HCT116 (cell line): Measurements from ENCODE around the gene FOXL2. TPM values are rescaled to one million over a fixed set of nuclear protein-coding genes. Genes with fewer than 3 reads are reported as not detected.

ENCODE experiments used
- ATAC-seq: fragments of 200-7000 bp; cut with Tn5 transposase; 2 replicates; pipeline ENCODE4 v1.9.1; 2020; ENCODE audit warnings: mild to moderate bottlenecking, moderate library complexity
- BruUV-seq: library from RNA; stranded (reverse); fragments of 400-500 nt; replicated peaks from 2 replicates; lab custom pipeline; 2021; lab: Mats Ljungman, UMichigan
- CTCF ChIA-PET: fragments of 300-600 bp; sonication (Branson Sonifier 250); formaldehyde crosslinking; loops from one replicate; lab custom pipeline; 2021; ENCODE audit warnings: antibody characterized with exemption; lab: Charles Lee
- POLR2A ChIA-PET: fragments of 300-600, 350-600 bp; sonication (Branson Sonifier 250); formaldehyde crosslinking; loops from one replicate; lab custom pipeline; 2021; ENCODE audit warnings: antibody characterized with exemption; lab: Charles Lee
- RAD21 ChIA-PET, 2 experiments: fragments of 300-600 bp; sonication (Branson Sonifier 250); formaldehyde crosslinking; loops; one replicate each; lab custom pipeline; 2023; ENCODE audit warnings: low total read pairs in 2 of 2; ENCODE audit not compliant: uncharacterized antibody in 2 of 2, unreplicated experiment in 2 of 2, low non-redundant PET in 1 of 2; lab: Charles Lee
- DNase-seq: peaks from one replicate; pipeline ENCODE4 v3.0.0-alpha.2; 2010; ENCODE audit warnings: low read depth, low spot score
- H2AFZ ChIP-seq: fragments of 200-600 bp; shearing (Covaris generic), sonication (generic); 2 replicates; pipeline ENCODE4 v1.6.1; 2017; ENCODE audit warnings: low read depth, mixed run types, mixed read lengths, antibody characterized with exemption, low read length; ENCODE audit not compliant: poor library complexity, severe bottlenecking
- H3K27ac ChIP-seq: 2 replicates; pipeline ENCODE4 v1.5.1; 2012; ENCODE audit warnings: low read depth, low read length
- H3K27me3 ChIP-seq: fragments of 200-600 bp; sonication (generic); 2 replicates; pipeline ENCODE4 v1.6.1; 2016; ENCODE audit warnings: mixed run types, low read length, mixed read lengths; ENCODE audit not compliant: insufficient read depth
- H3K36me3 ChIP-seq, 2 experiments: fragments of 200-500 bp in 1 of 2; fragments of 200-600 bp in 1 of 2; sonication (Bioruptor generic) in 1 of 2; sonication (generic) in 1 of 2; 2 replicates each; pipeline versions ENCODE4 v1.5.1 to v1.6.1; 2014 to 2016; ENCODE audit warnings: low read length in 2 of 2, inconsistent platforms in 1 of 2, mixed read lengths in 1 of 2, mixed run types in 1 of 2; ENCODE audit not compliant: insufficient read depth in 2 of 2, control insufficient read depth in 1 of 2
- H3K4me1 ChIP-seq, 2 experiments: fragments of 200-600 bp in 1 of 2; sonication (generic) in 1 of 2; 2 replicates each; pipeline versions ENCODE4 v1.5.1 to v1.6.1; 2012 to 2017; ENCODE audit warnings: low read length in 2 of 2, inconsistent platforms in 1 of 2, mild to moderate bottlenecking in 1 of 2, mixed read lengths in 1 of 2, mixed run types in 1 of 2, moderate library complexity in 1 of 2; ENCODE audit not compliant: insufficient read depth in 2 of 2, control insufficient read depth in 1 of 2
- H3K4me2 ChIP-seq: fragments of 200-600 bp; sonication (generic); 2 replicates; pipeline ENCODE4 v1.6.1; 2017; ENCODE audit warnings: mixed run types, low read length, mixed read lengths
- H3K4me3 ChIP-seq, 2 experiments: fragments of 200-600 bp in 1 of 2; sonication (generic) in 1 of 2; replicated peaks in 1 of 2; 2 replicates each; pipeline ENCODE4 v1.5.1; 2011 to 2016; ENCODE audit warnings: low read length in 2 of 2, control low read depth in 1 of 2, low read depth in 1 of 2, mild to moderate bottlenecking in 1 of 2, mixed read lengths in 1 of 2, mixed run types in 1 of 2
- H3K79me2 ChIP-seq: fragments of 200-600 bp; sonication (generic); 2 replicates; pipeline ENCODE4 v1.6.1; 2017; ENCODE audit warnings: mild to moderate bottlenecking, mixed run types, low read length, moderate library complexity, mixed read lengths; ENCODE audit not compliant: insufficient read depth
- H3K9ac ChIP-seq: fragments of 200-600 bp; sonication (generic); 2 replicates; pipeline ENCODE4 v1.6.1; 2016; ENCODE audit warnings: low read length, mixed read lengths
- H3K9me2 ChIP-seq: fragments of 200-600 bp; sonication (generic), shearing (Covaris generic); 2 replicates; pipeline ENCODE4 v1.6.1; 2017; ENCODE audit warnings: mixed run types, mild to moderate bottlenecking, moderate library complexity; ENCODE audit not compliant: insufficient read depth
- H3K9me3 ChIP-seq, 2 experiments: fragments of 200-500 bp in 1 of 2; fragments of 200-600 bp in 1 of 2; sonication (Bioruptor generic) in 1 of 2; sonication (generic) in 1 of 2; 2 replicates each; pipeline ENCODE4 v1.6.1; 2014 to 2017; ENCODE audit warnings: low read length in 2 of 2, mixed read lengths in 2 of 2, inconsistent platforms in 1 of 2, low read depth in 1 of 2, mild to moderate bottlenecking in 1 of 2, mixed run types in 1 of 2, moderate library complexity in 1 of 2; ENCODE audit not compliant: control insufficient read depth in 1 of 2, insufficient read depth in 1 of 2
- H4K20me1 ChIP-seq: fragments of 200-600 bp; sonication (generic), shearing (Covaris generic); 2 replicates; pipeline ENCODE4 v1.6.1; 2017; ENCODE audit warnings: mixed run types, mild to moderate bottlenecking, moderate library complexity; ENCODE audit not compliant: insufficient read depth
- FOSL1 ChIP-seq: IDR thresholded peaks from 2 replicates; pipeline ENCODE4 v1.6.1; 2012; ENCODE audit warnings: low read depth
- POLR2A ChIP-seq: IDR thresholded peaks from 2 replicates; pipeline ENCODE4 v1.7.0; 2011; ENCODE audit warnings: borderline replicate concordance; ENCODE audit not compliant: insufficient read depth, insufficient read length; ENCODE audit errors: extremely low read depth
- POLR2AphosphoS5 ChIP-seq: IDR thresholded peaks from 2 replicates; pipeline ENCODE4 v1.6.1; 2011; ENCODE audit warnings: mild to moderate bottlenecking, low read depth, low read length, moderate library complexity
- RAD21 ChIP-seq: IDR thresholded peaks from 2 replicates; pipeline ENCODE4 v1.6.1; 2012; ENCODE audit warnings: low read depth, mild to moderate bottlenecking
- SRF ChIP-seq: IDR thresholded peaks from 2 replicates; pipeline ENCODE4 v1.6.1; 2012; ENCODE audit warnings: low read depth
- YY1 ChIP-seq: IDR thresholded peaks from 2 replicates; pipeline ENCODE4 v1.6.1; 2011; ENCODE audit warnings: low read length, low read depth, moderate library complexity, mild to moderate bottlenecking; ENCODE audit not compliant: insufficient replicate concordance; ENCODE audit errors: extremely low read depth
- ZNF274 ChIP-seq: fragments of 200-500 bp; sonication (Bioruptor generic); IDR thresholded peaks from 2 replicates; pipeline ENCODE4 v1.6.1; 2014; ENCODE audit warnings: mild to moderate bottlenecking, low read depth, low read length, inconsistent platforms
- intact Hi-C: fragments of 100-400 bp; cut with micrococcal nuclease; formaldehyde crosslinking; loops from 2 replicates; pipeline ENCODE4 v1.10.0; 2022
- total RNA-seq: library from RNA; stranded (reverse); gene quantifications from one replicate; pipeline ENCODE4 v1.2.1, GENCODE V29; 2021; ENCODE audit not compliant: unreplicated experiment
- TF ChIP-seq, protein P1 (sequence below): IDR thresholded peaks from 2 replicates; pipeline ENCODE4 v1.6.1; 2011; ENCODE audit warnings: mild to moderate bottlenecking, low read length, moderate library complexity; ENCODE audit not compliant: insufficient replicate concordance; ENCODE audit errors: extremely low read depth
- TF ChIP-seq, protein P2 (sequence below): IDR thresholded peaks from 2 replicates; pipeline ENCODE4 v1.6.1; 2012

FOXL2 gene
- total RNA-seq, 1 experiment from 2014 or later: not detected

DNA sequence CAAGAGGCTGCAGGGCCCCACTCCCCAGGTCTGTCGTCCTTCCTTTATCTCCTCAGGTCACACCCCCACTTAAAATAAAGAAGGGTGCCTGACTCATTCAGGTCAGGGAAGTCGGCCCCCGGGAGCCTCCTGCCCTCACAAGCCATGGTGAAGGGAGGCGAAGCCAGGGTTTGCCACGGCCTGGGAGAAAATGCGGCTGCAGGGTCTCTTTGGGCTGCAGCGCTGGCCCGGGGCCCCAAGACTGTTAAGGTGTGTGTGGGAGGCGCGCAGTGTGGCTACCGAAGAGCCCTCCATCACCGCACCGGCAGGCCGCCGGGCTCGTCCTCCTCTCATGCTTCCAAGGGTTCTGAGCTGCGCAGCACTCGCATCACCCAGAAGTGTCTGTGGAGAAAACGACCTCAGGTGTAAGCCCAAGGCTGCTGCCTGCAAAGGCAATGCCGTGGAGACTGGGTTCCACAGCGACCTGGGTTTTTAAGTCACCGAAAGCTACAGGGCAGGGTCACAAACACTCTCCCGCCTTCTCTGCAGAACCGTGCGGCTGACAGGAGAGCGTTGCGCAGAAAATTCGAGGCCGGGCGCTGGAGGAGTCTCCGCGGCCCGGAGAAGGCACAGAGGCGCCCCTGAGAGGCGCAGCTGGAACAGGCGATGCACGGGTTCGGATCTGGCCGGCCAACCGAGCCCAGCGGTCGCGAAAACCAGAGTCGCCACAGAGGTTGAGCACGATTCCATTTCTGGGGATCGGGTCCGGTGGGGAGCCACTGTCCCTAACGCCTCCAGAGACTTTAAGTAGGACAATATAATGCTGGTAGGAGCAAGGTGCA lies 8.7 kb downstream of the FOXL2 start:
- Histone ChIP-seq H3K9me3 (no peaks in the 10 kb centered on the region), H3K9me2 (no peaks in the 10 kb centered on the region), H3K79me2 (no peaks in the 10 kb centered on the region), H3K27ac (no peak overlapping the region), H3K4me3 (no peak overlapping the region), H3K4me2 (no peak overlapping the region), H3K36me3 (no peaks in the 10 kb centered on the region), H3K9ac (no peak overlapping the region), H2AFZ (no peak overlapping the region), H3K4me1 (peaks cover 6 to 18% of the 10 kb centered on the region in 2 experiments; a peak in 3 of 4 replicates), H3K27me3 (no peaks in the 10 kb centered on the region), H4K20me1 (no peaks in the 10 kb centered on the region)
- DNase-seq (no peak), ATAC-seq (no peak)
- BruUV-seq: no TSS peak
- intact Hi-C loops: loop anchor here (5.0 kb wide), 2 partner anchors 39 to 264 kb away; no protein-coding TSS in a partner anchor
- ChIA-PET RAD21 (no interaction called here), POLR2A (no interaction called here), CTCF (no interaction called here)
- no peak for TF ChIP-seq POLR2A
- no peak for TF ChIP-seq YY1
- no peak for TF ChIP-seq POLR2AphosphoS5
- TF ChIP-seq, protein P1, sequence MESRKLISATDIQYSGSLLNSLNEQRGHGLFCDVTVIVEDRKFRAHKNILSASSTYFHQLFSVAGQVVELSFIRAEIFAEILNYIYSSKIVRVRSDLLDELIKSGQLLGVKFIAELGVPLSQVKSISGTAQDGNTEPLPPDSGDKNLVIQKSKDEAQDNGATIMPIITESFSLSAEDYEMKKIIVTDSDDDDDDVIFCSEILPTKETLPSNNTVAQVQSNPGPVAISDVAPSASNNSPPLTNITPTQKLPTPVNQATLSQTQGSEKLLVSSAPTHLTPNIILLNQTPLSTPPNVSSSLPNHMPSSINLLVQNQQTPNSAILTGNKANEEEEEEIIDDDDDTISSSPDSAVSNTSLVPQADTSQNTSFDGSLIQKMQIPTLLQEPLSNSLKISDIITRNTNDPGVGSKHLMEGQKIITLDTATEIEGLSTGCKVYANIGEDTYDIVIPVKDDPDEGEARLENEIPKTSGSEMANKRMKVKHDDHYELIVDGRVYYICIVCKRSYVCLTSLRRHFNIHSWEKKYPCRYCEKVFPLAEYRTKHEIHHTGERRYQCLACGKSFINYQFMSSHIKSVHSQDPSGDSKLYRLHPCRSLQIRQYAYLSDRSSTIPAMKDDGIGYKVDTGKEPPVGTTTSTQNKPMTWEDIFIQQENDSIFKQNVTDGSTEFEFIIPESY: no peak
- TF ChIP-seq SRF: no peak
- TF ChIP-seq ZNF274: no peak
- no peak for TF ChIP-seq FOSL1
- TF ChIP-seq, protein P2, sequence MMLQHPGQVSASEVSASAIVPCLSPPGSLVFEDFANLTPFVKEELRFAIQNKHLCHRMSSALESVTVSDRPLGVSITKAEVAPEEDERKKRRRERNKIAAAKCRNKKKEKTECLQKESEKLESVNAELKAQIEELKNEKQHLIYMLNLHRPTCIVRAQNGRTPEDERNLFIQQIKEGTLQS: no peak
- no peak for TF ChIP-seq RAD21
